Activated CD8-positive, alpha-beta memory T cell treated with anti-CD3 and anti-CD28 coated beads, Interleukin-2, amount 10 ng/mL, durations not matched to agents 7 days and 5 days (primary cell): ENCODE measurements around the gene BLNK. TPM values are rescaled to one million over a fixed set of nuclear protein-coding genes. Genes with fewer than 3 reads are reported as not detected.

Experiments used
- ATAC-seq: fragments of 150-1000 bp; cut with Tn5 transposase; one replicate; pipeline ENCODE4 v1.10.0; 2021; ENCODE audit warnings: moderate library complexity
- CTCF ChIA-PET: fragments of 350-600 bp; sonication (Branson Sonifier 250); formaldehyde crosslinking; loops from one replicate; lab custom pipeline; 2021; ENCODE audit warnings: antibody characterized with exemption; lab: Charles Lee
- DNase-seq: peaks from one replicate; pipeline ENCODE4 v3.0.0-alpha.2; 2020
- H3K27ac Mint-ChIP-seq: one replicate; pipeline ENCODE4 v1.8.0; 2021; ENCODE audit warnings: mild to moderate bottlenecking, mixed read lengths
- H3K27me3 Mint-ChIP-seq: one replicate; pipeline ENCODE4 v1.8.0; 2021; ENCODE audit warnings: mixed read lengths
- H3K36me3 Mint-ChIP-seq: one replicate; pipeline ENCODE4 v1.8.0; 2021; ENCODE audit warnings: mild to moderate bottlenecking, mixed read lengths
- H3K4me1 Mint-ChIP-seq: one replicate; pipeline ENCODE4 v1.8.0; 2021; ENCODE audit warnings: mixed read lengths
- H3K4me3 Mint-ChIP-seq: one replicate; pipeline ENCODE4 v1.8.0; 2021; ENCODE audit warnings: mild to moderate bottlenecking, moderate library complexity, mixed read lengths
- H3K9me3 Mint-ChIP-seq: one replicate; pipeline ENCODE4 v1.8.0; 2022; ENCODE audit warnings: low read depth, mixed read lengths
- total RNA-seq, 2 experiments: library from RNA; stranded (reverse); gene quantifications; one replicate each; pipeline ENCODE4 v1.2.3, GENCODE V29; 2021

The BLNK gene
- total RNA-seq, 2 experiments from 2014 or later: not detected

GRCh38 chr10:96264938-96265337, 6.4 kb downstream of the BLNK start:
- no peak for ATAC-seq
- H3K4me3 Mint-ChIP-seq: no peak overlapping the region
- CTCF ChIA-PET: no interaction called here
- H3K27me3 Mint-ChIP-seq: peaks cover 43% of the 10 kb centered on the region
- H3K9me3 Mint-ChIP-seq: no peaks in the 10 kb centered on the region
- H3K27ac Mint-ChIP-seq: no peak overlapping the region
- no peaks in the 10 kb centered on the region for H3K36me3 Mint-ChIP-seq
- no peaks in the 10 kb centered on the region for H3K4me1 Mint-ChIP-seq
- DNase-seq: no peak

GRCh38 chr10:96263669-96264068, 7.7 kb downstream of the BLNK start:
- Mint-ChIP-seq H3K27ac (no peak overlapping the region), H3K27me3 (peaks cover 37% of the 10 kb centered on the region), H3K4me3 (no peak overlapping the region), H3K4me1 (no peaks in the 10 kb centered on the region), H3K9me3 (no peaks in the 10 kb centered on the region), H3K36me3 (no peaks in the 10 kb centered on the region)
- CTCF ChIA-PET: no interaction called here
- no peak for DNase-seq
- ATAC-seq: no peak

GRCh38 chr10:96263176-96263575, 8.2 kb downstream of the BLNK start:
- CTCF ChIA-PET: no interaction called here
- H3K4me3 Mint-ChIP-seq: no peak overlapping the region
- peaks cover 33% of the 10 kb centered on the region for H3K27me3 Mint-ChIP-seq
- no peak overlapping the region for H3K27ac Mint-ChIP-seq
- ATAC-seq (no peak), DNase-seq (no peak)
- H3K4me1 Mint-ChIP-seq: no peaks in the 10 kb centered on the region
- H3K36me3 Mint-ChIP-seq: no peaks in the 10 kb centered on the region
- no peaks in the 10 kb centered on the region for H3K9me3 Mint-ChIP-seq

GRCh38 chr10:96261930-96262329, 9.4 kb downstream of the BLNK start:
- Mint-ChIP-seq H3K27ac (no peak overlapping the region), H3K9me3 (no peaks in the 10 kb centered on the region), H3K4me1 (no peaks in the 10 kb centered on the region), H3K36me3 (no peaks in the 10 kb centered on the region), H3K4me3 (no peak overlapping the region), H3K27me3 (peaks cover 24% of the 10 kb centered on the region)
- no peak for DNase-seq
- CTCF ChIA-PET: interaction anchor here (1.0 kb wide), 1 partner anchor 33 kb away, joined by 3 read pairs; no protein-coding TSS in a partner anchor
- no peak for ATAC-seq

- no peak overlapping the region for H3K27ac Mint-ChIP-seq
- H3K36me3 Mint-ChIP-seq: no peaks in the 10 kb centered on the region
- ATAC-seq: no peak
- H3K9me3 Mint-ChIP-seq: no peaks in the 10 kb centered on the region
- no peak overlapping the region for H3K4me3 Mint-ChIP-seq
- CTCF ChIA-PET: interaction anchor here (1.0 to 1.5 kb wide), 2 partner anchors 32 kb away, joined by 3 to 5 read pairs; no protein-coding TSS in a partner anchor
- H3K4me1 Mint-ChIP-seq: no peaks in the 10 kb centered on the region
- no peak for DNase-seq
- H3K27me3 Mint-ChIP-seq: peaks cover 24% of the 10 kb centered on the region
Observed at GRCh38 chr10:96261132-96261531, 10.2 kb downstream of the BLNK start.

- Mint-ChIP-seq H3K27ac (no peak overlapping the region), H3K4me3 (no peak overlapping the region), H3K27me3 (peaks cover 19% of the 10 kb centered on the region), H3K36me3 (no peaks in the 10 kb centered on the region), H3K4me1 (no peaks in the 10 kb centered on the region), H3K9me3 (no peaks in the 10 kb centered on the region)
- no peak for ATAC-seq
- DNase-seq: no peak
- CTCF ChIA-PET: interaction anchor here (1.1 to 1.5 kb wide), 2 partner anchors 30 to 58 kb away, joined by 4 to 5 read pairs; no protein-coding TSS in a partner anchor
Observed at GRCh38 chr10:96260014-96260413, 11.4 kb downstream of the BLNK start.

- Mint-ChIP-seq H3K4me1 (no peaks in the 10 kb centered on the region), H3K27ac (no peak overlapping the region), H3K4me3 (no peak overlapping the region), H3K36me3 (no peaks in the 10 kb centered on the region), H3K9me3 (no peaks in the 10 kb centered on the region), H3K27me3 (peaks cover 23% of the 10 kb centered on the region)
- ATAC-seq: no peak
- no peak for DNase-seq
- CTCF ChIA-PET: interaction anchor here (1.1 to 2.0 kb wide), 2 partner anchors 11 to 57 kb away, joined by 4 read pairs; no protein-coding TSS in a partner anchor
Observed at GRCh38 chr10:96259150-96259549, 12.2 kb downstream of the BLNK start.

- DNase-seq (no peak), ATAC-seq (no peak)
- CTCF ChIA-PET: interaction anchor here (2.0 kb wide), 1 partner anchor 13 kb away, joined by 4 read pairs; no protein-coding TSS in a partner anchor
- Mint-ChIP-seq H3K27ac (no peak overlapping the region), H3K4me3 (no peak overlapping the region), H3K27me3 (peaks cover 16% of the 10 kb centered on the region), H3K9me3 (no peaks in the 10 kb centered on the region), H3K36me3 (no peaks in the 10 kb centered on the region), H3K4me1 (no peaks in the 10 kb centered on the region)
Observed at GRCh38 chr10:96257944-96258343, 13.4 kb downstream of the BLNK start.

GRCh38 chr10:96255549-96256333, 15.6 kb downstream of the BLNK start:
- CTCF ChIA-PET: no interaction called here
- peaks cover 17% of the 10 kb centered on the region for H3K27me3 Mint-ChIP-seq
- H3K4me1 Mint-ChIP-seq: no peaks in the 10 kb centered on the region
- no peak overlapping the region for H3K27ac Mint-ChIP-seq
- H3K4me3 Mint-ChIP-seq: no peak overlapping the region
- H3K36me3 Mint-ChIP-seq: no peaks in the 10 kb centered on the region
- ATAC-seq (no peak), DNase-seq (no peak)
- H3K9me3 Mint-ChIP-seq: no peaks in the 10 kb centered on the region

- peaks cover 17% of the 10 kb centered on the region for H3K27me3 Mint-ChIP-seq
- no peaks in the 10 kb centered on the region for H3K9me3 Mint-ChIP-seq
- no peak overlapping the region for H3K27ac Mint-ChIP-seq
- CTCF ChIA-PET: interaction anchor here (1.0 kb wide), 1 partner anchor 26 kb away, joined by 3 read pairs; no protein-coding TSS in a partner anchor
- H3K4me1 Mint-ChIP-seq: no peaks in the 10 kb centered on the region
- H3K4me3 Mint-ChIP-seq: no peak overlapping the region
- H3K36me3 Mint-ChIP-seq: no peaks in the 10 kb centered on the region
- DNase-seq (no peak), ATAC-seq (no peak)
Observed at GRCh38 chr10:96254976-96255375, 16.4 kb downstream of the BLNK start.

GRCh38 chr10:96252730-96253129, 18.6 kb downstream of the BLNK start:
- Mint-ChIP-seq H3K27ac (no peak overlapping the region), H3K4me3 (no peak overlapping the region), H3K27me3 (peaks cover 25% of the 10 kb centered on the region), H3K9me3 (no peaks in the 10 kb centered on the region), H3K4me1 (no peaks in the 10 kb centered on the region), H3K36me3 (no peaks in the 10 kb centered on the region)
- no peak for DNase-seq
- ATAC-seq: no peak
- CTCF ChIA-PET: no interaction called here

- Mint-ChIP-seq H3K36me3 (no peaks in the 10 kb centered on the region), H3K27ac (no peak overlapping the region), H3K4me3 (no peak overlapping the region), H3K9me3 (no peaks in the 10 kb centered on the region), H3K27me3 (peaks cover 25% of the 10 kb centered on the region), H3K4me1 (no peaks in the 10 kb centered on the region)
- ATAC-seq: no peak
- no peak for DNase-seq
- CTCF ChIA-PET: interaction anchor here (0.6 kb wide), 1 partner anchor 89 kb away, joined by 3 read pairs; no protein-coding TSS in a partner anchor
Observed at GRCh38 chr10:96250349-96250748, 21.0 kb downstream of the BLNK start.

- no peak for DNase-seq
- CTCF ChIA-PET: interaction anchor here (1.0 kb wide), 1 partner anchor 20 kb away, joined by 4 read pairs; no protein-coding TSS in a partner anchor
Observed at GRCh38 chr10:96249264-96249663, 22.1 kb downstream of the BLNK start.

GRCh38 chr10:96244354-96244753, 27.0 kb downstream of the BLNK start:
- Mint-ChIP-seq H3K36me3 (no peaks in the 10 kb centered on the region), H3K4me1 (no peaks in the 10 kb centered on the region), H3K9me3 (no peaks in the 10 kb centered on the region), H3K27me3 (peaks cover 37% of the 10 kb centered on the region), H3K27ac (no peak overlapping the region), H3K4me3 (no peak overlapping the region)
- CTCF ChIA-PET: no interaction called here
- no peak for DNase-seq
- ATAC-seq: no peak

More at GRCh38 chr10:96249264-96249663, 22.1 kb downstream of the BLNK start:
- Mint-ChIP-seq H3K4me3 (no peak overlapping the region), H3K9me3 (no peaks in the 10 kb centered on the region), H3K27me3 (peaks cover 28% of the 10 kb centered on the region), H3K27ac (no peak overlapping the region), H3K4me1 (no peaks in the 10 kb centered on the region), H3K36me3 (no peaks in the 10 kb centered on the region)
- ATAC-seq: no peak
